Neuron (in vitro differentiated cells): ENCODE data around the gene SDK2.

ENCODE experiments used
- H2AFZ ChIP-seq: one replicate; pipeline ENCODE4 v1.6.1; 2013; ENCODE audit warnings: low read depth, mild to moderate bottlenecking, inconsistent platforms, low read length, moderate library complexity
- H3K27me3 ChIP-seq: one replicate; pipeline ENCODE4 v1.6.1; 2013; ENCODE audit warnings: low read length; ENCODE audit not compliant: insufficient read depth
- H3K36me3 ChIP-seq: one replicate; pipeline ENCODE4 v1.6.1; 2013; ENCODE audit warnings: low read length; ENCODE audit not compliant: insufficient read depth
- H3K4me1 ChIP-seq: one replicate; pipeline ENCODE4 v1.6.1; 2013; ENCODE audit warnings: low read length; ENCODE audit not compliant: insufficient read depth
- H3K4me3 ChIP-seq: 2 replicates; pipeline ENCODE4 v1.5.1; 2013; ENCODE audit warnings: mild to moderate bottlenecking, low read length, moderate library complexity
- H3K9me3 ChIP-seq: one replicate; pipeline ENCODE4 v1.6.1; 2013; ENCODE audit warnings: low read length

The SDK2 gene

DNA sequence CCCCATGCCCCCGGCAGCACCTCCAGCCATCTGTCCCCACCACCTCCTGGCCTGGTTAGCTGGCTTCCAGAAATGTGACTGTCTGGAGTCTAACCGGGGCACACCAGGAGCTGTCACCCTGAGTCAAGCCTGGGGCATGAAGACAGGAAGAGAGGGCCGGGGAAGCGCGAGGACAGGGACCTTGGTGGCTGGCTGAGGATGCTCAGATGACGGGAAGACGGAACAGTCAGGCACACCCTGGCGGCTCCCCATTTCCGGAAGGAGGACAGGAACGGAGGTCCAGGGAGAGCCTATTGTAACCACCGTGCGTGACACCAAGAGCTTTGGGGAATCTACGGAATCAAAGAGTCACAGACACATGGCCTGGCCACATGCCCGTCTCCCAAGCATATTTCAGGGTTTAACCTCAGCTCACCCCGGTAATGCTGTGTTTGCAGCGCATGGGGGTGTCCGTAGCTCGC, 51.7 kb downstream of the SDK2 start:
- Histone ChIP-seq H3K9me3 (no peaks in the 10 kb centered on the region), H3K27me3 (no peaks in the 10 kb centered on the region), H2AFZ (no peak overlapping the region), H3K4me1 (peaks cover 11% of the 10 kb centered on the region), H3K4me3 (no peak overlapping the region), H3K36me3 (no peaks in the 10 kb centered on the region)

DNA sequence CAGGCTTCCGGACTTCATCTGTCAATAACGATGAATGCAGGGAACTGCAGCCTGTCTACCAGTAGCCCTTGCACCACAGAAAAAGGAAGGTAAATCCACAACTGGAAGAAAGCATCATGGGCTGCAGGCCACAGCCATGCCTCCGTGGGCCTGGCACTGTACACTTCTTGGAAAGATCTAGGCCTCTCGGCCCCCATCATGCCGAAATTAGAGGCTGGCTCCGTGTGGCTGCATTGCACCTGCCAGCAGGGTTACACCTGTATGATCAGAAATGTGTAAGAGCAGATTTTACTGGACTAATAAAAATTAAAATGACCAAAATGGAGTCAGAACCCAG, 52.2 kb downstream of the SDK2 start:
- Histone ChIP-seq H3K9me3 (no peaks in the 10 kb centered on the region), H3K27me3 (no peaks in the 10 kb centered on the region), H3K4me3 (no peak overlapping the region), H3K36me3 (no peaks in the 10 kb centered on the region), H3K4me1 (peaks cover 11% of the 10 kb centered on the region), H2AFZ (no peak overlapping the region)

DNA sequence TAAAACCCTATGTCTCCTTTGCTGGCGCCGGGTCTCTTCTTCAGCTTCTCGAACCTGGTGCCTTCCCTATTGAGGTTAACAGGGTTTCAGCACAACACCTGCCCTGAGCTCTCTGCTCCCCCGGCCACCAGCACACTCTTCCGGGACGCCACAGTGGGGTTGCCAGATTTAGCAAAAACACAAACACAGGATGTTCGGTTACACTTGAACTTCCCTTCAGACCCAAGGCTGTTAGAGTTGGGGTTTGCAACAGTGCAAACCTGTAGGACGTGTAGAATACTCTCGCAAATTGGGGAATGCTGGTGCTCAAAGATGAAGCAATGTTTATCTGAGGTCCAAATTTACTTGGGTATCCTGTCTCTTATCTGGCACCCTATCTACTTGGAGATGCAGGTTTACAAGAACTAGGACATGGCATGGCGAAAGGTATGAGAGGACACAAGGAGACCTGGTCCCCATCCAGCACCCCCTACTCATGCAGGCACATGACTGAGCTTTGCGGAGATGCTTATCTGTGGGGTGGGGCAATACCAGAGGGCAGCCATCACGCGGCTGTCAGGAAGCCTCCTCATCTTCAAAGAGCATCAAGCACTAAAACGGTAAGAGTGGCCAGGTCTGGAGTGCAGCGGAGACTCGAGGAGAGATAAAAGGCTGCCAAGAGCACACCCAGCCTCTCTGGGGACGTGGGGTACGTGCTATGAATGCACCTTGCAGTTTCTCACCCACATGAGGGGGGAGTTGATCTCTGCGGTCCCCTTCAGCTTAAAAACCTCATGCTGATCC, 52.8 kb downstream of the SDK2 start:
- peaks cover 11% of the 10 kb centered on the region for H3K4me1 ChIP-seq
- H2AFZ ChIP-seq = no peak overlapping the region
- no peaks in the 10 kb centered on the region for H3K36me3 ChIP-seq
- no peak overlapping the region for H3K4me3 ChIP-seq
- no peaks in the 10 kb centered on the region for H3K9me3 ChIP-seq
- H3K27me3 ChIP-seq = no peaks in the 10 kb centered on the region

DNA sequence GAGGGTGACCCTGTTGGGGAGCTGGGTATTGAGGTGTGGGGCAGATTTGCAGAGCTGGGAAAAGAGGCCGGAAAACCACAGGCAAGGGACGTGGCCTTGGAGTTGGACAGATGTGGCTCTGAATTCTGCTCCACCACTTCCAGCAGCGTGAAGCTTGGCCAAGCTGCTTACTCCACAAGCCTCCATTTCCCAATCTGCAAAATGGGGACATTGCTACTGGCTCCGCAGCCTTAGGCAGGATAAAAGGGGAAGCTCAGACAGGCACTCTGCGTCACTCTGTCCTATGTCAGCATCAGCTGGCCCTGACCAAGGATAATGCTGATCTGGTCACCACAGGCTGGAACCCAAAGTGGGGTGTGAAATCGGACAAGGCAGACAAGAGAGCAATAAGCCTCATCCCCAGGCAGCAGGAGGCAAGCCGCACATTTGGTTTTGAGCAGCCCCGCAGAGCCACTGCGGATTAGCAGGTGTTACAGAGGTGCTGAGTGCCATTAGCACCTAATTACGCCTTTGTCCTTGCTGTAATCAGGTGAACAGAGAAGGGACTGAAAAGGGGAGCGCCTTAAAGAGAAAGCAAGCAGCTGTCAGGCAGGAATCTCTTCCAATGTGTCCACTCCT, 54.8 kb downstream of the SDK2 start:
- no peak overlapping the region for H2AFZ ChIP-seq
- no peaks in the 10 kb centered on the region for H3K9me3 ChIP-seq

DNA sequence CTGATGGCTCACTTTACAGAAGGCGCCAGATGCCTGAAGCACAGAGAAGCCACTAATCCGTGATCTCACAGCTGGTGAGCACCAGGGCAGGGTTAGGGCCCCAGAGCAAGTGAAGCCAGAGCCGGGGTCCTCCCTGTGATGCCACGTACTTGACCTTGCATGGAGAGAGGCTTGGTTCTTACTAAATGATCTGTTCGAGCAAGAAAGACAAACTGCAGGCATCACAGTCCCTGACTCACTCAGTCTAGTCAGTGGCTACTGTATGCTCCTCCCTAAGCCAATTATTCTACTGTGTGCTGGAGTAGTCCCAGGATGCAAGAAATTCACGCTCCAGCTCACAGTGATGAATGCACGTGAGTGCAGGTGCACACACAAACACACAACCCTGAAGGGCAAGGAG, 55.4 kb downstream of the SDK2 start:
- Histone ChIP-seq H2AFZ (no peak overlapping the region), H3K36me3 (no peaks in the 10 kb centered on the region), H3K4me1 (peaks cover 6% of the 10 kb centered on the region)

More for the DNA sequence above, 54.8 kb downstream of the SDK2 start:
- H3K27me3 ChIP-seq = no peaks in the 10 kb centered on the region
- no peaks in the 10 kb centered on the region for H3K36me3 ChIP-seq
- H3K4me3 ChIP-seq = no peak overlapping the region
- H3K4me1 ChIP-seq = peaks cover 6% of the 10 kb centered on the region

DNA sequence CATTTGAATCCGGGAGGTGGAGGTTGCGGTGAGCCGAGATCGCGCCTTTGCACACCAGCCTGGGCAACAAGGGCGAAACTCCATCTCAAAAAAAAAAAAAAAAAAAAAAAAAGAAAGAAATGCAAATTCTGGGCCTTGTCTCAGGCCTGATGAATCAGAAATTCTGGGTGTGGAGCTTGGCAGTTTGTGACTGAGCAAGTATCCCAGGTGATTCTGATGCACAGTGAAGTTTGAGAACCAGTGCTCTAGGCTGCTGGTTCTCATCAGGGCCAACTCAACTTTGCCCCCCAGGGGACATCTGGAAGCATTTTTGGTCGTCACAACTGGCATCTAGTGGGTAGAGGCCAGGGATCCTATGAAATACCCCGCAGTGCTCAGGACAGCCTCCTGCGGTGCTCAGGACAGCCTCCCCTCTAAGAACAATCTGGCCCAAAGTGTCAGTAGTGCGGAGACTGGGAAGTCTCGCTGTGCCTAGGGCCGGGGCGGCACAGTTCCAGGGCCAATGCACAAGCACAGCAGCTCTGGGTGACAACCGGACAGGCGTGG, 55.9 kb downstream of the SDK2 start:
- H3K36me3 ChIP-seq = no peaks in the 10 kb centered on the region
- no peak overlapping the region for H2AFZ ChIP-seq
- H3K4me3 ChIP-seq = no peak overlapping the region
- no peaks in the 10 kb centered on the region for H3K9me3 ChIP-seq
- no peaks in the 10 kb centered on the region for H3K27me3 ChIP-seq
- peaks cover 5% of the 10 kb centered on the region for H3K4me1 ChIP-seq

More for the DNA sequence above, 55.4 kb downstream of the SDK2 start:
- no peaks in the 10 kb centered on the region for H3K9me3 ChIP-seq
- H3K4me3 ChIP-seq = no peak overlapping the region
- no peaks in the 10 kb centered on the region for H3K27me3 ChIP-seq

DNA sequence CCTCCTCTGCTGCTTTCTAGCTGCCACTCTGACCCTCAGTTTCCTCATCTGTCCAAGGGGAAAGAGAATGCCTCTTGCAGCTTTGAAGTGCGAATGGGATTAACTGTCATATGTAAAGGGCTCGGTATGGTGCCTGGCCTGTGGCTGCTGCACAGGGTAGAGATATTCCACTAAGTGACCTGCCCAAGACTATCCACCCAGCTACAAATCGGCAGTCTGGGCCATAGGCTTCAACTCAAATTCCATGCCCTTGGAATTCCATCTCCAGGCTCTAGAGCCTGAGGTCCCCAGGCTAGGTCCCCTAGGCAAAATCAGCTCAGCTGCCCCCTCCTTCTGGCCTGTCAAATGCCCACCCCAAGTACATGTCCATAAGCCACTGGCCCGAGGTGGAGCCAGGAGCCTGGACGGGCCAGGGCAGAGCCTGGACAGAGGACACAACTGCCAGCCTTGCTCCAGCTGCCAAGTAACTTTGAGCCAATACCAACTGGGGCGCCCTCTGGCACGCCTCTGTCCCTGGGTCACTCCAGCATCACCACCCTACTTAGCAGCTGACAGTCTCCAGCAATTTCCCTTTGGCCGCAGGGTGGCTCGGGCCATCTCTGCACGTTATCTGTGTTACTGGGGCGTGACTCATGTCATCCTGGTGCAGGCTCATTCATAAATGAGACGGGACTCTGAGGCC, 57.2 kb downstream of the SDK2 start:
- H3K27me3 ChIP-seq = no peaks in the 10 kb centered on the region

DNA sequence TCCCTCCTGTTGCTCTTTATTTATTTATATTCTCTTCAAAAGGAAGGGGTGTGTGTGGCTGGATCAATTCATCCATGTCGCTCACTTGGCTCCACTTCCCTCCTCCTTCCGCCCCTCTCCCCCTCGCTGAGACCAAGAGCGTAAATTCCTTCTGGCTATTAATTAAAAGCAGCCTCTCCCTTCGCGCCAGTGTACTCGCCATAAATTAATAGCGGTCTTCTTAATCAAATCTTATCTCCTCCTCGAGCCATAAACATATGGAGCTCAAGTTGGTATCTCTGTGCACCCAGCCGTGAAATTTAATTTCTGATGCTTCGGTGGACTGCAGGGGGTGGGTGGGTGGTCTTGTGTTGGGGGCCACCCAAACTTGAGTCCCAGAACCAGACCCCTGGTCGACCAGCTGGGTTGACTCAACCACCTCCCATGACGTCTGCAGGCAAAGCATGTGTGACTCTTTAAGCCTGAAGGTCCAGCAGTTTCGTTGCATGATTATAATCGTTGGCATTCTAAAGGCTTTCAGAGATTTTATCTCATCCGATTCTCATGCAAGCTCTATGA, 57.9 kb downstream of the SDK2 start:
- peaks cover 13% of the 10 kb centered on the region for H3K4me1 ChIP-seq
- H2AFZ ChIP-seq = no peak overlapping the region
- H3K4me3 ChIP-seq = no peak overlapping the region
- no peaks in the 10 kb centered on the region for H3K9me3 ChIP-seq
- H3K36me3 ChIP-seq = no peaks in the 10 kb centered on the region
- H3K27me3 ChIP-seq = no peaks in the 10 kb centered on the region

More for the DNA sequence above, 57.2 kb downstream of the SDK2 start:
- Histone ChIP-seq H3K4me1 (peaks cover 13% of the 10 kb centered on the region), H3K9me3 (no peaks in the 10 kb centered on the region), H3K4me3 (no peak overlapping the region), H2AFZ (no peak overlapping the region), H3K36me3 (no peaks in the 10 kb centered on the region)

DNA sequence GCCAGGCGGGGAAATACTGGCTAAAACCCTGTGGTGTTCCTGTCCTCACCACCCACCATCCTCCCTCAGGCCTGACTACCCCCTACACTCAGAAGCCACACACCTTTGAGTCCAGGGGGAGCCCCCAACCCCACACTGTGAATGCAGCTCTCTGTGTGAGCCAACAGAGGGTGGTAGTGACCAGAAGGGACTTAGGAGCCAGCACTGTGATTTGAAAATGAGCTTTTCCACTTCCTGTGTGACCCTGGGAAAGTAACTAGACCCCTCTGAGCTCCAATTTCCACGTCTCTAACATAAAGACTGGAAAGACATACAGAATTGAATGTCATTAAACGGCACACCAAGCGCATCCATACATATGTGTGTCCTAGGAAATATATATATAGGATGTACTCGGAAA, 58.7 kb downstream of the SDK2 start:
- Histone ChIP-seq H3K27me3 (no peaks in the 10 kb centered on the region), H3K9me3 (no peaks in the 10 kb centered on the region), H3K36me3 (no peaks in the 10 kb centered on the region), H3K4me3 (no peak overlapping the region), H2AFZ (no peak overlapping the region), H3K4me1 (peaks cover 13% of the 10 kb centered on the region)

DNA sequence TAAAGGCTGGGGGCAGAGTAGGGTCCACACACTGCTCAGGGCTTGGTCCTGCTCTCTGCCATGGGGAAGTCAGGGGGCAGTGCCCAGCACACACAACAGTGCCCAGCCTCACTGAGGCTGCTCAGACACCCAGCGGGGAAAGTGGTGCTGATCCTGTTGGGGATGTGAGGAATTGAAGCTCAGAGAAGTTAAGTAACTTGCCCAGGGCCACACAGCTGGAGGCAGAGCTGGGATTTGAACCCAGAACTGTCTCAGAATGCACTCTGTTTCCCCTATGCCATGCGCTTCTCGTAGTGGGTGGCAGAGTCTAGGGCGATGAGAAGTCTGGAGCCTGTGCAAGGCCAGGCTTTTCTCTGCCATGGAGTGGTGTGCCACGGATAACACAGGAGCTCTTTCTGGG, 59.3 kb downstream of the SDK2 start:
- Histone ChIP-seq H3K4me1 (peaks cover 13% of the 10 kb centered on the region), H2AFZ (no peak overlapping the region), H3K36me3 (no peaks in the 10 kb centered on the region), H3K9me3 (no peaks in the 10 kb centered on the region), H3K4me3 (no peak overlapping the region), H3K27me3 (no peaks in the 10 kb centered on the region)

DNA sequence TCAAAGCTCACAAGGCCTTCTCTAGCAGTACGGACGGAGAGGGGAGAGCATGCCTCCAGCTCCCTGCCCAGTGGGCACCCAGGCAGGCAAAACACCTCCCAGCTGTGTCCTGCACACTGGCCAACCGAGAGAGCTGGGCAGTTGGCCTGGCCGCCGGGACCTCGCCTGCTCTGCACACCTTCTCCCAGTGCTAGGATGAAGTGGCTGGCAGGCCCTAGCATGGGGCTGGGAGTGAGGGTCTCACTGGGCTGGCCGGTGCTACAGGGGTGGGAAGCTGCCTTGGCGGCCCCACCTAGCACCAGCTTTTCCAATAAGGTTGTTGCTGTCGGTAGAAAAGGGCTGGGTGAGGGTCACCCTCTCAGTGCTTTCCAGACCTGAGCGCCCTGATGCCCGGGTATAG, 60.2 kb downstream of the SDK2 start:
- H3K36me3 ChIP-seq = no peaks in the 10 kb centered on the region
- no peaks in the 10 kb centered on the region for H3K9me3 ChIP-seq
- no peaks in the 10 kb centered on the region for H3K27me3 ChIP-seq
- H2AFZ ChIP-seq = no peak overlapping the region
- H3K4me1 ChIP-seq = peaks cover 13% of the 10 kb centered on the region
- H3K4me3 ChIP-seq = no peak overlapping the region

DNA sequence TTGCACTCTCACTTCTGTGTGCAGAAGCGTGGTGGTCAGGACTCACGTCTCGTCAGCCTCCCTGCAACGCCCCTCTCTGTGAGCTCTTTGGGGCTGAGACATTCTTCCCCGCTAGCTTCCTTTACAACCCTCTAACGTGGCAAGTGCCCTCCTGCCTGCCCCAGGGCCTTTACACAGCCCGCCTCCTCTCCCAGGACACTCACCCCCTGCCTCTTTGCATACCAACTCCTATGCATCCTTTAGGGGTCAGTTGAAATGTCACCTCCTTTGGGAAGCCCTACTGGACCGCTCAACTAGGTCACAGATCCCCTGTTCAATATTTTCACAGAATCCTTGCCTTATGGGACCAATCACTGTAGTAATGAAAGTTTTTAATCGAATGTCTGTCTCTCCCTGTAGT, 61.4 kb downstream of the SDK2 start:
- Histone ChIP-seq H3K27me3 (no peaks in the 10 kb centered on the region), H3K4me3 (no peak overlapping the region), H2AFZ (no peak overlapping the region), H3K36me3 (no peaks in the 10 kb centered on the region), H3K9me3 (no peaks in the 10 kb centered on the region), H3K4me1 (peaks cover 13% of the 10 kb centered on the region)

DNA sequence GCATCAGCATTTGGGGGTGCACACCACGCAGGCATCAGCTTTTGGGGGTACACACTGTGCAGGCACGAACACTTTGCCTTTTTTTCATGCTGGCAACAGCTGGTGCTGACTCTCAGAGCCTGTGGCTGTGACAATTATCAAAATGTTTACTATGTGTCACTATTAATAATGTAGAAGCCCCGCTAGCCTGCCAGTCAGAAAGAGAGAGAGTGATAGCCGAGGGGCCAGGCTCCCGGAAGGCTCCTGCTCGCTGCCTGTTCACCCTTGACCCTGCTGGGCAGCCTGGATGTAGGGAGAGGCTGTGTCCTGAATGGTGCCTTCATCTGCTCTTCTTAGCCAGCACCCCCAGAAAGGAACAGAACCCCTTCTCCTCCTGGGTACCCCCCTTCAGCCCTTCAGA, 61.9 kb downstream of the SDK2 start:
- no peak overlapping the region for H3K4me3 ChIP-seq
- H3K4me1 ChIP-seq = peaks cover 13% of the 10 kb centered on the region
- H3K9me3 ChIP-seq = no peaks in the 10 kb centered on the region
- no peak overlapping the region for H2AFZ ChIP-seq
- no peaks in the 10 kb centered on the region for H3K27me3 ChIP-seq
- H3K36me3 ChIP-seq = no peaks in the 10 kb centered on the region
